ENCODE measurements around the gene TCTN3. TPM values are rescaled to one million over a fixed set of nuclear protein-coding genes. Genes with fewer than 3 reads are reported as not detected.

TCTN3 gene
- total RNA-seq, 4 donors from 2014 or later = 6.8 to 21.1 (median 16.7) TPM

GRCh38 chr10:95664543-95664942, 29.2 kb downstream of the TCTN3 start:
- no peaks in the 10 kb centered on the region for H3K9me3 ChIP-seq
- intact Hi-C loops (cut with DNase I) = no loop called here
- peaks cover 0 to 6% (median 0%) of the 10 kb centered on the region in 3 donors for H3K4me1 ChIP-seq
- H3K27me3 ChIP-seq = no peaks in the 10 kb centered on the region
- H3K27ac ChIP-seq = no peak overlapping the region
- no peak overlapping the region for H3K4me3 ChIP-seq
- no peak for TF ChIP-seq POLR2A (IDR thresholded peaks at IDR 0.05)
- TF ChIP-seq CTCF (IDR thresholded peaks at IDR 0.05) = no peak
- no peak for DNase-seq
- H3K36me3 ChIP-seq = peaks cover 0 to 56% (median 0%) of the 10 kb centered on the region in 3 donors

GRCh38 chr10:95663496-95663895, 30.2 kb downstream of the TCTN3 start:
- Histone ChIP-seq H3K27me3 (no peaks in the 10 kb centered on the region), H3K4me1 (peaks cover 0 to 6% (median 0%) of the 10 kb centered on the region in 3 donors), H3K27ac (peak overlapping the region in 1 of 4 donors; percentile 18), H3K36me3 (peaks cover 0 to 46% (median 0%) of the 10 kb centered on the region in 3 donors), H3K4me3 (no peak overlapping the region), H3K9me3 (no peaks in the 10 kb centered on the region)
- intact Hi-C loops (cut with DNase I) = no loop called here
- DNase-seq = no peak
- TF ChIP-seq CTCF (IDR thresholded peaks at IDR 0.05) (no peak), POLR2A (IDR thresholded peaks at IDR 0.05) (no peak)
- 0 to 12% methylated on average over 1 of the region's 1 CpG for WGBS, 2 donors

- Histone ChIP-seq H3K4me1 (peaks cover 0 to 11% (median 3%) of the 10 kb centered on the region in 3 donors), H3K27me3 (no peaks in the 10 kb centered on the region), H3K36me3 (peaks cover 0 to 33% (median 0%) of the 10 kb centered on the region in 3 donors), H3K27ac (no peak overlapping the region), H3K9me3 (no peaks in the 10 kb centered on the region), H3K4me3 (no peak overlapping the region)
- DNase-seq = no peak
- TF ChIP-seq CTCF (IDR thresholded peaks at IDR 0.05) (no peak), POLR2A (IDR thresholded peaks at IDR 0.05) (no peak)
- intact Hi-C loops (cut with DNase I) = no loop called here
- 88 to 94% methylated on average over 1 of the region's 1 CpG for WGBS, 2 donors
Observed at GRCh38 chr10:95661818-95662217, 31.9 kb downstream of the TCTN3 start.

GRCh38 chr10:95660283-95660682, 33.4 kb downstream of the TCTN3 start:
- Histone ChIP-seq H3K9me3 (no peaks in the 10 kb centered on the region), H3K27me3 (no peaks in the 10 kb centered on the region), H3K27ac (no peak overlapping the region), H3K4me3 (no peak overlapping the region), H3K4me1 (peaks cover 0 to 21% (median 4%) of the 10 kb centered on the region in 3 donors), H3K36me3 (peaks cover 0 to 23% (median 0%) of the 10 kb centered on the region in 3 donors)
- DNase-seq = no peak
- TF ChIP-seq CTCF (IDR thresholded peaks at IDR 0.05) = no peak
- no peak for TF ChIP-seq POLR2A (IDR thresholded peaks at IDR 0.05)
- intact Hi-C loops (cut with DNase I) = no loop called here

GRCh38 chr10:95657250-95657649, 36.5 kb downstream of the TCTN3 start:
- peak overlapping the region in 3 of 4 donors; percentile 78 to 93 (median 80) for H3K4me3 ChIP-seq
- H3K27ac ChIP-seq = peak overlapping the region in 1 of 4 donors; percentile 77
- 0 to 67% methylated on average over 1 of the region's 1 CpG for WGBS, 2 donors

More at GRCh38 chr10:95657250-95657649, 36.5 kb downstream of the TCTN3 start:
- Histone ChIP-seq H3K36me3 (peaks cover 0 to 11% (median 7%) of the 10 kb centered on the region in 3 donors), H3K4me1 (peaks cover 0 to 36% (median 4%) of the 10 kb centered on the region in 3 donors), H3K9me3 (no peaks in the 10 kb centered on the region), H3K27me3 (no peaks in the 10 kb centered on the region)
- no peak for TF ChIP-seq POLR2A (IDR thresholded peaks at IDR 0.05)
- no peak for TF ChIP-seq CTCF (IDR thresholded peaks at IDR 0.05)
- no peak for DNase-seq
- intact Hi-C loops (cut with DNase I) = no loop called here

Data from esophagus squamous epithelium (tissue), 5 donors.